Fibroblast of the conjunctiva (primary cell): ENCODE results near the gene CCDC157.

Source experiments
- DNase-seq: peaks from one replicate; pipeline ENCODE4 v3.0.0-alpha.2; 2010; ENCODE audit warnings: low read depth

The CCDC157 gene

GRCh38 chr22:30416403-30416802 lies 59.6 kb downstream of the CCDC157 start:
- DNase-seq = no peak

- no peak for DNase-seq
These were observed 60.0 kb downstream of the CCDC157 start for GRCh38 chr22:30416837-30417236.

- peak; percentile 76 for DNase-seq
These were observed 63.7 kb downstream of the CCDC157 start for GRCh38 chr22:30420347-30421125.

- DNase-seq = no peak
These were observed 65.1 kb downstream of the CCDC157 start for GRCh38 chr22:30421695-30422480.

GRCh38 chr22:30422481-30423300 lies 65.9 kb downstream of the CCDC157 start:
- peak; percentile 84 for DNase-seq

GRCh38 chr22:30423301-30423958 lies 66.6 kb downstream of the CCDC157 start:
- DNase-seq = no peak

- peak; percentile 100 for DNase-seq
These were observed 67.2 kb downstream of the CCDC157 start for GRCh38 chr22:30423959-30424533.

GRCh38 chr22:30424534-30425326 lies 67.9 kb downstream of the CCDC157 start:
- no peak for DNase-seq

GRCh38 chr22:30425327-30425615 lies 68.5 kb downstream of the CCDC157 start:
- no peak for DNase-seq

- no peak for DNase-seq
These were observed 69.0 kb downstream of the CCDC157 start, which contains the start of gene MTFP1 for GRCh38 chr22:30425616-30426387. Gene MTFP1, plus strand, starts transcription at chr22:30425768. Its CDS starts 112 bp downstream, at chr22:30425880.
